Gastrocnemius medialis (tissue), 4 donors: ENCODE measurements around the gene DMRTA1. TPM values are rescaled to one million over a fixed set of nuclear protein-coding genes. Genes with fewer than 3 reads are reported as not detected.

ENCODE experiments used
- ATAC-seq, 2 donors: fragments of 150-250 bp; one replicate each; pipeline ENCODE4 v1.9.1; 2016
- DNase-seq, 2 donors: peaks; one replicate each; pipeline ENCODE4 v3.0.0-alpha.2; 2019
- H3K27ac ChIP-seq, 4 donors: fragments of 200-600 bp; sonication (generic); 1 replicate in 1 of 4; 2 replicates in 3 of 4; pipeline ENCODE4 v1.5.1; 2016 to 2018; ENCODE audit warnings: mild to moderate bottlenecking in 2 of 4, moderate library complexity in 1 of 4
- H3K27me3 ChIP-seq, 3 donors: fragments of 200-600 bp; sonication (generic) in 2 of 3; 1 replicate in 1 of 3; 2 replicates in 2 of 3; pipeline versions ENCODE4 v1.5.1 to v1.6.0; 2016 to 2019; ENCODE audit warnings: mild to moderate bottlenecking in 1 of 3, moderate library complexity in 1 of 3
- H3K36me3 ChIP-seq, 2 donors: fragments of 200-600 bp; sonication (generic) in 1 of 2; one replicate each; pipeline ENCODE4 v1.5.1; 2017 to 2018
- H3K4me1 ChIP-seq, 2 donors: fragments of 200-600 bp; sonication (generic) in 1 of 2; one replicate each; pipeline ENCODE4 v1.5.1; 2016 to 2017; ENCODE audit warnings: mild to moderate bottlenecking in 2 of 2
- H3K4me3 ChIP-seq, 4 donors: fragments of 200-600 bp; sonication (generic) in 3 of 4; 1 replicate in 1 of 4; 2 replicates in 3 of 4; pipeline ENCODE4 v1.5.1; 2016 to 2019; ENCODE audit warnings: mild to moderate bottlenecking in 2 of 4
- H3K9me3 ChIP-seq, 3 donors: fragments of 200-600 bp; sonication (generic) in 2 of 3; 1 replicate in 1 of 3; 2 replicates in 2 of 3; pipeline ENCODE4 v1.5.1; 2016 to 2019
- POLR2A ChIP-seq, 2 donors: fragments of 450-650 bp; IDR thresholded peaks; one replicate each; pipeline ENCODE4 v1.6.1; 2017; ENCODE audit warnings: antibody characterized with exemption in 2 of 2, mild to moderate bottlenecking in 2 of 2, moderate library complexity in 2 of 2
- in situ Hi-C, 4 donors: fragments of 200-750 bp; cut with MboI; loops; one replicate each; pipeline versions ENCODE4 v1.15.0 to v1.8.0; 2017; ENCODE audit warnings: low sequenced_read_pairs in 4 of 4
- intact Hi-C: fragments of 100-400 bp; cut with DNase I; formaldehyde crosslinking; loops from one replicate; pipeline ENCODE4 v1.15.1; 2023; ENCODE audit warnings: low total_unique reads
- total RNA-seq, 4 donors: library from RNA; depleted of rRNA; stranded (reverse); fragments of >200 nt; gene quantifications; one replicate each; pipeline versions ENCODE4 v1.1.0 to v1.2.3, GENCODE V29; 2016
- TF ChIP-seq, protein P1 (sequence below), 5 experiments: fragments of 450-650 bp in 3 of 5; fragments of 200-600 bp in 2 of 5; sonication (generic) in 2 of 5; IDR thresholded peaks in 4 of 5; conservative IDR thresholded peaks in 1 of 5; 1 replicate in 4 of 5; 2 replicates in 1 of 5; pipeline ENCODE4 v1.5.1; 2016 to 2019; ENCODE audit warnings: antibody characterized with exemption in 5 of 5, mild to moderate bottlenecking in 3 of 5, moderate library complexity in 3 of 5

The DMRTA1 gene
- total RNA-seq, 4 donors from 2014 or later = 0.59 to 1.3 (median 0.71) TPM

DNA sequence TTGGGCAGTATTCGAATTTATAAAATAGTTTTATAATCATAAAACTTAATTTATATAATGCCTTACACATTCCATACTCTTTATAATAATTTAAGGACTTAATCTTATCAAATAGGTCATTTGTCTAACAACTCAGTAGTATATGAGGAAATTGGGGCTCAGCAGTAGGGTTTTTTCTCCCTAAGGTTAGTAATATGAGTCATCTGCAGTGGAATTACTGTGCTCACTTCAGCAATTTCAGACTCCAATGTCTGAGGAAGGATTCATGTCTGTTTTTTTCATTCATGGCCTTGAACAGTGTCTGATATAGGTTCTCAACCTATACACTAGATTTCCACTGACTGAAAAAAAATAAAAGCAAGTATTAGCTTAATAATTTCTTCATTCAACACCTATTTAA is 7.4 kb downstream of the DMRTA1 start:
- in situ Hi-C loops = loop anchor here (5.0 to 10.0 kb wide), 3 partner anchors 149 to 647 kb away; no protein-coding TSS in a partner anchor
- intact Hi-C loops = no loop called here
- Histone ChIP-seq H3K36me3 (no peaks in the 10 kb centered on the region), H3K4me3 (no peak overlapping the region), H3K9me3 (no peaks in the 10 kb centered on the region), H3K27me3 (no peaks in the 10 kb centered on the region), H3K27ac (no peak overlapping the region), H3K4me1 (peaks cover 4 to 6% of the 10 kb centered on the region in 2 donors)
- DNase-seq (no peak), ATAC-seq (no peak)
- TF ChIP-seq, protein P1, sequence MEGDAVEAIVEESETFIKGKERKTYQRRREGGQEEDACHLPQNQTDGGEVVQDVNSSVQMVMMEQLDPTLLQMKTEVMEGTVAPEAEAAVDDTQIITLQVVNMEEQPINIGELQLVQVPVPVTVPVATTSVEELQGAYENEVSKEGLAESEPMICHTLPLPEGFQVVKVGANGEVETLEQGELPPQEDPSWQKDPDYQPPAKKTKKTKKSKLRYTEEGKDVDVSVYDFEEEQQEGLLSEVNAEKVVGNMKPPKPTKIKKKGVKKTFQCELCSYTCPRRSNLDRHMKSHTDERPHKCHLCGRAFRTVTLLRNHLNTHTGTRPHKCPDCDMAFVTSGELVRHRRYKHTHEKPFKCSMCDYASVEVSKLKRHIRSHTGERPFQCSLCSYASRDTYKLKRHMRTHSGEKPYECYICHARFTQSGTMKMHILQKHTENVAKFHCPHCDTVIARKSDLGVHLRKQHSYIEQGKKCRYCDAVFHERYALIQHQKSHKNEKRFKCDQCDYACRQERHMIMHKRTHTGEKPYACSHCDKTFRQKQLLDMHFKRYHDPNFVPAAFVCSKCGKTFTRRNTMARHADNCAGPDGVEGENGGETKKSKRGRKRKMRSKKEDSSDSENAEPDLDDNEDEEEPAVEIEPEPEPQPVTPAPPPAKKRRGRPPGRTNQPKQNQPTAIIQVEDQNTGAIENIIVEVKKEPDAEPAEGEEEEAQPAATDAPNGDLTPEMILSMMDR (IDR thresholded peaks at IDR 0.05 in 4 of 5, conservative IDR thresholded peaks at IDR 0.05 in 1 of 5) = no peak
- TF ChIP-seq POLR2A (IDR thresholded peaks at IDR 0.05) = no peak

DNA sequence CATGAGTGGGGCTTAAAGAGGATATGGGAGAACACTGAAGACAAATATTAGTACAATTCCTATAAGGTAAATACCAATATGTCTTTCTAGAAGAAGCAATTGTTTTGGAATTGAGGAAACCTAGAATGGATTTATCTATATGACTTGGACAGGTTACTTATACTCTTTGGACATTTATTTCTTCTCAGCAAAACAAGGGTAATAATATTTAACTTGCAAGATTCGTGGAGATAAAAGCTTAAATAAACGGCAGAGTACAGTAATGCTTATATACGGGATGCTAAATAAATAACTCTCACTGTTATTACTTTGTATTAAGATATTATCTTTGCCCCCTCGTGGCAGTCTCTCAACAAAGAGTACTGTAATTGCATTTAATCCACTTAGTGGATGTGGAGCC is 8.6 kb downstream of the DMRTA1 start:
- TF ChIP-seq POLR2A (IDR thresholded peaks at IDR 0.05) = no peak
- TF ChIP-seq, protein P1 (IDR thresholded peaks at IDR 0.05 in 4 of 5, conservative IDR thresholded peaks at IDR 0.05 in 1 of 5) = no peak
- Histone ChIP-seq H3K4me3 (no peak overlapping the region), H3K27me3 (no peaks in the 10 kb centered on the region), H3K9me3 (no peaks in the 10 kb centered on the region), H3K36me3 (no peaks in the 10 kb centered on the region), H3K4me1 (peaks cover 0 to 3% of the 10 kb centered on the region in 2 donors), H3K27ac (no peak overlapping the region)
- intact Hi-C loops = no loop called here
- no peak for DNase-seq
- in situ Hi-C loops = loop anchor here (5.0 to 10.0 kb wide), 3 partner anchors 143 to 640 kb away; no protein-coding TSS in a partner anchor
- ATAC-seq = no peak

DNA sequence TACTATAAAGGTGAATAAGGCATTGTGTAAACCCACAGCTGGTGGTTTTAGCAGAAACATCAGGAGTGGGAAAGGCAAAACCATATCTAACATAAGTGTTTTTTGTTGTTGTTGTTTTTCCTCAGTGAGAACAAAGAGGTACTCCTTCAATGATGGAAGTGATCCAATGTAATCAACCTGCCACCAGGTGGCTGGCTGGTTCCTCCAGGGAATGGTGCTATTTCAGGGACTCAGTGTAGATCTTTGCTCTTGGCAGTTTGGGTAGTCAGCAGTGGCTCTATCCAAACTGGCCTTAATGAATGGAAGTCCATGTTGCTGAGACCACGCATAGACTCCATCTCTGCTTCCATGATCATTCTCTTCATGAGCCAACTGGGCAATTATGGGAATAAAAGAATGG is 10.8 kb downstream of the DMRTA1 start:
- TF ChIP-seq POLR2A (IDR thresholded peaks at IDR 0.05) = no peak
- TF ChIP-seq, protein P1 (IDR thresholded peaks at IDR 0.05 in 4 of 5, conservative IDR thresholded peaks at IDR 0.05 in 1 of 5) = no peak
- intact Hi-C loops = no loop called here
- Histone ChIP-seq H3K36me3 (no peaks in the 10 kb centered on the region), H3K27me3 (no peaks in the 10 kb centered on the region), H3K9me3 (no peaks in the 10 kb centered on the region), H3K4me1 (peaks cover 0 to 2% of the 10 kb centered on the region in 2 donors), H3K4me3 (no peak overlapping the region), H3K27ac (no peak overlapping the region)
- ATAC-seq = no peak
- DNase-seq = no peak
- in situ Hi-C loops = loop anchor here (5.0 to 10.0 kb wide), 3 partner anchors 145 to 643 kb away; no protein-coding TSS in a partner anchor

DNA sequence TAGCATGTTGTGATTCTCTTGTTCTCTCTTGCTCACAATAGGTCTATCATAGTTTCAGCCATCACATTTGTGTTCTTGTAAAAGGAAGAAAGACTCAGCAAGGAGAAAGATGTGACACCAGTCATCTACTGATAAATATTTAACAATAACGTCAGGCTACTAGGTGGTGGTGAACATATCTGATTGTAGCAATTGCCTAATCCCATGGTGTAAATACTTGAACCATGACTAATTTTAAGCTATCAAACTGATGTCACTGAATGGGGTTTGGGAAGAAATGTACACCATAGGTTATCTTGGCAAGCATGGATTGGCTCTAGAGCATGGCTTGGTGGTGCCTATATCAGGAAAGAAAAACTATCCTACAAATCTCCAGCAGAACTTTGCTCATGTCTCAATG is 16.6 kb downstream of the DMRTA1 start:
- Histone ChIP-seq H3K9me3 (no peaks in the 10 kb centered on the region), H3K4me1 (no peaks in the 10 kb centered on the region), H3K4me3 (no peak overlapping the region), H3K27ac (no peak overlapping the region), H3K36me3 (no peaks in the 10 kb centered on the region), H3K27me3 (no peaks in the 10 kb centered on the region)
- intact Hi-C loops (no loop called here), in situ Hi-C loops (no loop called here)
- ATAC-seq = no peak
- DNase-seq = no peak
- no peak for TF ChIP-seq POLR2A (IDR thresholded peaks at IDR 0.05)
- TF ChIP-seq, protein P1 (IDR thresholded peaks at IDR 0.05 in 4 of 5, conservative IDR thresholded peaks at IDR 0.05 in 1 of 5) = no peak
